ENCODE results near the gene AKAP13.
"Not testable (repeated sequence)": the region's sequence is repeated elsewhere in the genome, so short reads cannot be mapped to it uniquely, and the experiment has no call there.

AKAP13 gene

DNA sequence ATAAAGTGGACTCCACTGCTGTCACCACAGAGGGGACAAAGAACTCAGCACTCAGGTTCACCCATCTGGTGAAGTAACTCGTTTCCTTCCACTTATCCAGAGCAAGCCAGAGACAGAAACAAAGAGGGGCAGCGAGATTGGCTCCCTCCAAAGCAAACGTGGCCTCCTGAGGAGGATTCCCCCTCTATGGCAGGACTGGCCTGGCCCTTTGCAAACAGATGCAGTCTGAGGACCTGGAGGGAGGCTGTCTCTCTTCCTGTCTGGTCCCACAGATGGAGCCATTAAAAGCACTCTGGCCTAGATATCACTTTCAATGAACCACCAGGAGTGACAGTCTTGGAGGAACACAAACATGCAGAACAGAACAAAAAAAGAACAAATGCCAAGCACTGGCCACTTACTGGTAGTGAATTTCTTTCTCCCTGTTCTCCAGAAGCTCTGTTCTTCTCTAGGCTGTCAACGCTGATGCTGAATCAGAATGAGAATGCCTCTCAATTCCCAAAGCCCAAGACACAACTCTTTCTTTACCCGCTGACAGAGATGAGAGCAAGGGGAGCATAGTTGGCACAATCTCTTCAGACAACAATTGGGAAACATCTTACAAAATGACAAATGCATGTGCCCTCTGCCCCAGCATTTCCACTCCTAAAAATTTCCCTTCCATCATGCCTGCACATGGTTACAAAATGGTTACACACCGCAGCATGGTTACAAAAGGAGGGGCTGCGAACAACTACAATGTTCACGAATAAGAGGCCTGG is 400.0 kb downstream of the AKAP13 start:
- DNase-seq: no peak

DNA sequence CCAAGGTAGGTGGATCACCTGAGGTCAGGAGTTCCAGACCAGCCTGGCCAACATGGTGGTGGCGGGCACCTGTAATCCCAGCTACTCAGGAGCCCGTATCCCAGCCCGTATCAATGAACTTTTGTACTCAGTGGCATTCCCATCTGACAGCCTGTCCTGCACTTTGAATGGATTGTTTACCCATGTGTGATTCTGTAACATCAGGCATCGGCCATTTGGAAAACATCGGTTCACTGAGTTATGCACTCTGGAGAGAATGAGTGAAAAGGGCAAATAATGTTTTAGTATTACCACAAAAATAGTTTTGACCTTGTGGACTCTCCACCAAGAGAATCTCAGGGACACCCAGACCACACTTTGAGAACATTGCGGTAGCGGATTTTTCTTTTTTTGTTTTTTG is 400.7 kb downstream of the AKAP13 start:
- DNase-seq: no peak

DNA sequence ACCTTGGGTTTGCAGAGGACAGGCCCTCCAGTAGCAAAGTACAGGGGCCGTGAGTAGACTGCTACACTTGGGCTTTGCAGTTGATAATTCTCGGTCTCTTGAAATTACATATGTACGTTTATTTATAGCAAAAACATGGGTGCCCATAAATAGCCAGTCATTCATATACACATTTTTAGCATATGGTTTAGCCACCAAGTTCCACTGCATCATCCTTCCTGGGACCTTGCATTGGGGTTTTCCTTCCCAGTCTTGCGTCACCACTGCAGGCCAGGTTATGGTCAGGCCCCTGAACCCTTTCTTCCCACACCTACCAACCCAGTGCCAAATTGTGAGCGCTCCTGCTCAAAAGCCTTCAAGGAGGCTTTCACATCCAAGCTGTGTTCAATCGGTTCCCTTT is 401.7 kb downstream of the AKAP13 start:
- DNase-seq: no peak

DNA sequence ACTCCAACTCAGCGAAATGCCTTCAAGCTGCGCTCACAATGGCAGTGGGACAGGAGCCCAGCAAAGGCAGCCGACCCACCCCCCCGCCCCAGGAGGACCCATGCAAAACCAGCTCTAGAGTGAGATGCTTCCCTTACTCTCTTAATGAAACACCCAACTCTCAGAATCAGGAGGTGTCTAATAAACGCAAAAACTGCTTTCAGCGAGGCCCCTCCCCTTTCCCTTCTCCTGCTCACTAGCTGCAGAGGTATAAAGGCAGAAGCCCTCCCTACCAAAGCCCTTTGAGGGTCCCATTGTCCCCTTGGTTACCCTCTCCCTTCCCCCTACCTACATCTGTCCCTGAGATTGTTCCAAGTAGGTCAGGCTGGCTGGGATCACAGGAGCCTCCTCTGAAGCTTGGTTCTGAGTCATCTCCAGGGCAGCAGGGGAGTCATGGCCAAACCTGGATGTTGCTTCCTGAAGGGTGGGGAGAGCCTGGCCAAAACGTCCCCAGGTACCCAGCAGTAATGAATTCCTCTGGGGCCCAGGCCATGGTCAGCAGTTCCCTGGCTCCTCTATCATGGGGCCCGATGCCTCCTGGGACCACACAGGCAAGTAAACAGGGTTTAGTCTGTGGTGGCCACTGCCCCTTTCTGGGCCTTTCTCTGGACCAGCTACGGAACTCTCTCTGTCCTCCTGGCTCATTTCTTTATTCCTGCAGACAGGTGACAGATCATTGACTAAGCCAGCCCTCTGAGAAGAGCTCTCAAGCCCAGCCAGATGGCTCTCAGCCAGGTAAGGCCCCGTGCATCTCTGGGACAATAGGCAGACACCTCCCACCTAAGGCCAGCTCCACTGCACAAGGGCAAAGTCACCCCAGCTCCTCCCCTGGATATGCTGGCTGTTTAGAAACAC is 405.7 kb downstream of the AKAP13 start:
- DNase-seq: no peak

DNA sequence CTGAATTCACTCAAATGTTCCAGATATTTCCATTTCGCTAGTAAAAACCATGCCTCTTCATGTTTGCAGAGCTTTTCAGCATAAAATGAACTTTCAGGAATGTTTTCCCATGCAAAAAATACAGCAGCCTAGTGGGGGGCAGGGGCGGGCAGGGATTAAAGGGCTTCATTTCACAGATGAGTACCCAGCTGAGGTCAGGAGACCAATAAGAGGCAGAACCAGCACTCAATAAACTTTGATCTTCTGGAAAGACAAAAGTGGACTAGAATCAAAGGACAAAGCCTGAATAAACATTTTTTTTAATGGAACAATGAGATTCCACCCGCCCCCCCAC is 406.3 kb downstream of the AKAP13 start:
- no peak for DNase-seq

DNA sequence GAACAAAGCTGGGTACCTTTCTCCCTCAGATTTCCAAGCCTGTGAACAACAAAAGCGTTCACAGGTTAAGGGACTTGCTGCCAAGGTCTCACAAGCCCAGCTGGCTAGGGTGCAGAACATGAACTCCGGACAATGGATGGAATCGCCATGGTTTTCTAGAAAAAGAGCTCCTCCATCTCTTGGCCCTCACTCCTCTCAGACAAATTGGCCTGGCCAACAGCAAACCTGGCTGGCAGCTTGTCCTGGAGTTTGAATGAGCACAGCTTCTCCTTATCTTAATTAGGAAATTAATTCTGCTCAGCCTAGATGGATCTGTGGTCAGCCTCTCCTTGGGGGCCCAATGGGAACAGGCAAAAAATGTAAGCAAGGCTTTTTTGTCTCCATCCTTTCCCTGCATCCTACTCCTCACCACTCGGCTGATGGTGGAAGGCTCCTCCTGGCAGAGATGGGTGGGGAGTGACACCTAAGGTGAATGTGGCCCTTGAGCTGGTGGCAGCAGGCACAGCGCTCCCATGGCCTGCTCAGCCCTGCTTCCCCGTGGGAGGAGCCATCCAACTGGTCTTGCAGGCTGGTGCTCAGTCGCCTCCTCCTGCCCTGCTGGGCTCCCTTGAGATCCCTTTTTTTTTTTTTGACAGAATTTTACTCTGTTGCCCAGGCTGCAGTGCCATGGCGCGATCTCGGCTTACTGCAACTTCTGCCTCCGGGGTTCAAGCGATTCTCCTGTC is 408.5 kb downstream of the AKAP13 start:
- no peak for DNase-seq

DNA sequence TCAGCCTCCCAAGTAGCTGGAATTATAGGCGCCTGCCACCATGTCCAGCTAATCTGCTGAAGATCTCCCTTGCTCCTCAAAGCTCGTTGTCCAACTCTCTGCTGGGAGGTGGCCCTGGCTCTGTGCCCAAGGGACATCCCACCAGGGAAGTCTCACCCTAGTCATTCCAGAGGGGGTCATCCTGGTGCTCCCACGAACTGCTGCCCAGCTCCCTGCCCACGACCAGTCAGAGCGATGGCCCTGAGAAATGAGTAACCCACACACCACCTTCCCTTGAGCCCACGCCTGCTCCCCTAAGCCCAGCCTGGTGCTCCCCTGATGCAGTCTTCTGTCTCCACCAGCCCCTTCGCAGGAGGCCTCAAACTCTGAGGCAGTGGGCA is 409.1 kb downstream of the AKAP13 start:
- no peak for DNase-seq

DNA sequence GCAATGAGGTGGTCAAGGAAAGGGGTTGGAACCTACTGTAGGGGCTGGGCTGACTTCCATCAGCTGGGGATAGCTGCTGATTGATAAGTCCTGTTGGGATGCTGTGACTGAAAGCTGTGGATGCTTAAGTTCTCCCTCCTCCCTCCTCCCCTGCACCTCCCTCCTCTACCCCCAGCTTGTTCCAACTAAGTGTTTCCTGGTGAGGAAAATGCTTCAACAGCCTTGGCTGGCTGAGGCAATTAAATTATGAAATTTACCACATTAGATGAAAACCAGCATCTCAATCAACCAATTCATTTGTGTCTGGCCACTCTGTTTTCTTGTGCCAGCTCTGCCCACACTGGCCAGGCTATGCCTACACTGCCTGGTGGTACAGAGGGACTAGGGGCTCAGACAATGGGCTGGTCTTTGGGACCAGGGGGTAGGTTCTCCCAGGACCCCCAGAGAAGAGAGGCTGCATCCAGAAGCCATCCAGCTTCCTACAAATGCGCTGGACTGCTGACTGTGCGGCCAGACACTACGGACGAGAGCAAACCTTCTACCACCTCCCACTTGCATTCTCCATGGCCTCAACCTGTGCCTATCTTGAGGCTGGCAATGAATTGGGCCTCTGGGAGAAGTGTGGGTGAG is 411.8 kb downstream of the AKAP13 start:
- DNase-seq: no peak

DNA sequence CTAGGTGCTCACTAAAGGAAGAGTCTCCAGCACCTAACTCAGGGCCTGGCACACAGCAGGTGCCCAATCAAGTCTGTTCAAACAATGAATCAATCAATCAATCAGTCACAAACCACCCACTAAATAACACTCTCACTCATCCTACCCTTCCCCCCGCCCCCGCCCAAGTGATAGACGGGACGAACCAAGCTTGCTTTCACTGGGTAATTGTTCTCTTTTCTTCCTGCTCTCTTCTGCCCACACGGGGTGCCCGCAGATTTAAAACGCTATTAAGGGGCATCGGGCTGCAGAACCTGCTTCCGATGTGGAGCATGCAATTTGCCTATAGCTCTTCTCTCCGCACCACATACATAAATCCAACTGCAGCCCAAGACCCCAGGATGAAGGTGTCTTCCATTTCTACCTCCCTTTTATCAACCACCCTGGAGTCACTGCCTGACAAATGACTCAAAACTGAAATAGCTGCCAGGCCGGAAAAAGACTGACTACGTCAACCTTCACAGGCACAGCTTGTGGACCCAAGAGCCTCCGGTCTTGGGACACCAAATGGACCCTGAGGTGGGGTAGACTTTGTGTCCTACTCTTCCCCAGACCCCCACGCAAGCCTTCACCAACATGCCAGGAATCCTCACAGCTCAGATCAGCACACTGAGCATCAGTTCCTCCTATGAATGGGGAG is 412.6 kb downstream of the AKAP13 start:
- DNase-seq: peak; percentile 11

DNA sequence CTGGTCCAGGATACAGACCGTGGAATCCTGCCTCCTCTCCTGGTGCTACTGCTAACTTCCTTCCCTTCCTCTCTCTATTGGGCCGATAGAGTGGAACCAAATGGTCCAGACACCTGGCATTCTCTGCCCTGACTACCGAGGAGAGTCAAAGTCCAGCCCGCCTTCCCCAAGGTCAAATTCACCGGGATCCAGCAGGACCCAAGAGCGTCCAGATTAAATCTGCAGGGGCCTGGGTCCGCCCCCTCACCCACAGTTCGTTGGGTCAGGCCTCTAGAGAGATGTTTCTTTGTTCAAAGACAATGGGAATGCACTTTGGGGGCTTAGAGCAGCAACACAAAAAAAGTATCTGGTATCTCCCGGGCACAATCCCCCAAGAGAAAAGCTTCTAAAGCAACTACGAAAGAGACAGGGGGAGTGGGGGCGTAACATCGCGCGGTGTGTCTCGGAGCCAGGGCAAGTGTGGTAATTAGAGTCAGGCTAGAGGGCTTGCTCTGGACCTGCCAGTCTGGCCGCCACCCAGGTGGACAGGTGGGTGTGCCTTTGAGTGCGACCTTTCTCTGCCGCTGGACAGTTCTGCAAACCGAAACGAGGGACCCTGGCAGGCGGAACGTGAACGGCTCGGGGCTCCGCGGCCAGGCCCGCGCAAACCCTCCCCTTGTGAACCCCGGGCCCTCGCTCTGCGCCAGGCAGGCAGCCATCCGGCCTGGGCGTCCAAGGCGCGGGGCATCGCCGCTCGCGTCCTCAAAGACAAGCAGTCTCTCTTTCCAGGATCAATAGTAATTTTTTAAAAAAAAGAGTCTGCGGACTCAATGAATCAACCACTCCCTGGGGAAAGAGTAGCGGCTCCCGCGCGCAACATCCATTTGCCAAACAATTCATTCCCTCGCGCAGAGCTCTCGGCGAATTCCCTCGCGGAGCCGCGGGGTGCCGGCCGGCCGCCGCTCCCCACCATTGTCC is 413.5 kb downstream of the AKAP13 start:
- DNase-seq: peak; percentile 53

DNA sequence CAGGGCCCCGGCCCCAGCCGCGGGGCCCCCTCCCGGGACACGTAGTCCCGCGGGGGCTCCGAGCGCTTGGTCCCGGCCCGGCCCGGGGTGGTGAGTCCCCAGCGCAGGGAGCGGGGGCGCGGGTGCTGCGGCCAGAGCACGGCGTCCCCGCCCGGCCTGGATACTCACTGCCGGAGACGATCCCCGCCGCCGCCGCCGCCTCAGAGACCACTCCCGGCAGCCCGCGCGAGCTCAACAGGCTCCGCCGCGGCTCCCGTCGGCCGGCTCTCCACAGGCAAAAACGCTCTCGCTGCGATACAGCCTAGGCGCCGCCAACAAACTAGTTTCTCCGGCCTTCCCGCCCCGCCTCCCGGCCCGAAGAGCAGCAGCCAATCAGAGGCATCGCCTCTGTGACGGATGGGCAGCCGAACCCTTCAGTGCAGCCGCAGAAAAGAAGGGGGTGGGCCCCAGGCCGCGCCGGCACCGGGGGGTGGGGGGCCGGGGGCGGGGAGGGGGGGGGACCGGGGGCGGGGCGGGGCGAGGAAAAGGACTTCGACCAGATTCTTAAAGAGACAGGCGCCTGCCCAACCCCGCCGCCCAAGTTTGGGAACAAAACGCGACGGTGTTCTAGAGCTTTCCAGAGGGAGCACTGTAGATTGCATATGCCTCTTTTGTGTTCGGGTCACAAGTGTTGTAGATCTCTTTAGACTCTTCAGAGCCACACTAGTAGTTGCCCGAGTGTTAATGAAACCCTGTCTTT is 414.4 kb downstream of the AKAP13 start, which contains the start of gene KLHL25:
TSS of gene KLHL25 (minus strand) at position 328 of the 739 bp plus-strand sequence. CDS start 25,115 bp downstream, outside the sequence.
- peak; percentile 98 for DNase-seq

DNA sequence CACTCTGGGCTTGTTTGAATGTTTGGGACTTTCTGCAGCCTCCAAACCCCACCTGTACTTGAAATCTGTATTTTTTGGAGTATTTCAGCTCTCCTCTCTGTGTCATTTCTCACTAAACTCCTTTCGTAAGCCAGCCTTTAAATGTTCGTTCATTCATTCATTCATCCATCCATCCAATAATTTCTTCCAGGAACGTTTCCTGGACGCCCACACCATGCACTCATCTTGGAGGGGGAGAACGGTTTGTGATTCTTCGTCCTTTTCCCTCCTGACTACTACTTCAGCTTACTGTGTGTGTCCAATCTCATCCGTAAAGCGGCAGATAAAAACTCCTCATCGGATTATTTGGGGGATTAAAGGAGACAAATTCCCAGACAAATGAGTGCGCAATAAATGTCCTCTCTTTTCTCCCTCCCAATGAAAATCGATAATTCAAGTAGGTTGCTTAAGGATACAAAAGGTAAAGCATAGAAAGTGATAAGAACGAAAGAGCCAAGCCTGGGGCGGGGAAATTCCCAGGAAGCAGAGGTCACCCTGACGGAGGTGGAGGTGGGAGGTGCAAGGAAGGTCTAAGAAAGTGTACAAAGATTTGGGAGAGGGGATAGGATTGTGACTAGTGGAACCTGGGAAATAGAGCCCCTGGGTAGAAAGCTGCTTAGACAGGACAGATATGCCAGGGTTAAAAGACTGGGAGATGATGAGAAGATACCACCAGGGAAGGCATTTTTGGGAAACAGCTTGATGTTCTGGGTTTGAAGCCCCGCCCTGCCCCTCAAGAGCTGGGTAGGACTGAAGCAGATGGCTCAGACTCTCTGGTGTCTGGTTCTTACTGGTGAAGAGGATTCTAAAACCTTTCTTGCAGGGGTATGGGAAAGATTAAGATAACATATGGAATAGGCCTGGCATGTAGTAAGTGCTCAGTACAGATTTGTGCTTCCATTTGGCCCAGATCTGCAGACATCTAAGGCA is 415.2 kb downstream of the AKAP13 start:
- DNase-seq: no peak

DNA sequence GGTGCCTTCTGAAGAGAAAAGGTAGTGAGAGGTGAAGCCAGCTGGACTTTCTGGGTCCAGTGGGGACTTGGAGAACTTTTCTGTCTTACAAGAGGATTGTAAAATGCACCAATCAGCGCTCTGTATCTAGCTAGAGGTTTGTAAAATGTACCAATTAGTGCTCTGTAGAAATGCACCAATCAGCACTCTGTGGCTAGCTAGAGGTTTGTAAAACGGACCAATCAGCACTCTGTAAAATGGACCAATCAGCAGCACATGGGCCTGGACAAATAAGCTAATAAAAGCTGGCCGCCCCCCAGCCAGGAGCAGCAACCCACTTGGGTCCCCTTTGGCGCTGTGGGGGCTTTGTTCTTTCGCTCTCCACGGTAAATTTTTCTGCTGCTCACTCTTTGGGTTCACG is 416.0 kb downstream of the AKAP13 start:
- not testable (repeated sequence) for DNase-seq
